Left lung (tissue), 10 donors: ENCODE results near the gene PCGF3. TPM values are rescaled to one million over a fixed set of nuclear protein-coding genes. Genes with fewer than 3 reads are reported as not detected.
A peak's percentile ranks its signal among the peaks of the same experiment; 100 is the strongest.

Experiments
- ATAC-seq: fragments of 200-7000 bp; cut with Tn5 transposase; one replicate; pipeline ENCODE4 v1.9.1; 2020; ENCODE audit warnings: moderate library complexity
- DNase-seq, 4 donors: peaks; one replicate each; pipeline ENCODE4 v3.0.0-alpha.2; 2013 to 2020
- H3K27ac ChIP-seq, 2 donors: fragments of 200-600 bp; sonication (generic) in 1 of 2; one replicate each; pipeline versions ENCODE4 v1.5.0 to v1.8.0; 2020 to 2021
- H3K27me3 ChIP-seq, 2 donors: fragments of 200-600 bp; sonication (generic) in 1 of 2; one replicate each; pipeline versions ENCODE4 v1.5.0 to v1.8.0; 2020 to 2021
- H3K36me3 ChIP-seq, 2 donors: fragments of 200-600 bp; sonication (generic) in 1 of 2; one replicate each; pipeline versions ENCODE4 v1.5.0 to v1.8.0; 2020 to 2021
- H3K4me1 ChIP-seq, 2 donors: fragments of 200-600 bp; one replicate each; pipeline ENCODE4 v1.8.0; 2021
- H3K4me3 ChIP-seq, 2 donors: fragments of 200-600 bp; sonication (generic) in 1 of 2; one replicate each; pipeline versions ENCODE4 v1.5.0 to v1.8.0; 2020 to 2021; ENCODE audit warnings: mild to moderate bottlenecking in 1 of 2
- H3K9me3 ChIP-seq, 2 donors: fragments of 200-600 bp; sonication (generic) in 1 of 2; one replicate each; pipeline versions ENCODE4 v1.5.0 to v1.8.0; 2020 to 2021
- CTCF ChIP-seq, 2 donors: fragments of 200-600 bp; sonication (generic) in 1 of 2; IDR thresholded peaks; one replicate each; pipeline versions ENCODE4 v1.5.0 to v1.8.0; 2021; ENCODE audit warnings: antibody characterized with exemption in 2 of 2
- intact Hi-C, 2 donors: fragments of 100-400 bp; cut with DNase I; formaldehyde crosslinking; loops; one replicate each; pipeline versions ENCODE4 v1.11.2 to v1.14.2; 2022
- polyA plus RNA-seq, 6 donors: library from polyadenylated mRNA; unstranded; fragments of 120-200 nt; gene quantifications; one replicate each; pipeline ENCODE4 v1.2.1, GENCODE V29; 2013; ENCODE audit not compliant: insufficient read length in 6 of 6
- total RNA-seq, 2 donors: library from RNA; stranded (reverse); fragmentation: NEBNext Ultra II Directional; extraction: Animal tissue kit (Norgen Biotek cat#: 25700); gene quantifications; one replicate each; pipeline ENCODE4 v1.2.1, GENCODE V29; 2021
- donor health status: DM: no; HTN: yes; CAD: no.
- donor health status: DM: no; HTN: no; CAD: no.

PCGF3 gene
- total and polyA plus RNA-seq, 8 donors: 43.7 to 110 (median 88.7) TPM

GRCh38 chr4:720111-720860 is 14.7 kb downstream of the PCGF3 start:
- DNase-seq: no peak
- peak overlapping the region in 1 of 2 donors; percentile 46 for H3K27ac ChIP-seq

GRCh38 chr4:721261-722168 is 15.9 kb downstream of the PCGF3 start:
- intact Hi-C loops: no loop called here
- H3K27me3 ChIP-seq: no peaks in the 10 kb centered on the region
- peak; percentile 9 for ATAC-seq
- H3K9me3 ChIP-seq: no peaks in the 10 kb centered on the region
- peaks cover 8 to 23% of the 10 kb centered on the region in 2 donors for H3K4me1 ChIP-seq
- TF ChIP-seq CTCF (IDR thresholded peaks at IDR 0.05): no peak
- H3K36me3 ChIP-seq: peaks cover 0 to 15% of the 10 kb centered on the region in 2 donors
- no peak overlapping the region for H3K4me3 ChIP-seq
- peak in 2 of 4 donors; percentile 48 to 74 for DNase-seq
- peak overlapping the region in 1 of 2 donors; percentile 46 for H3K27ac ChIP-seq

More at GRCh38 chr4:720111-720860, 14.7 kb downstream of the PCGF3 start:
- H3K4me1 ChIP-seq: peaks cover 8 to 13% of the 10 kb centered on the region in 2 donors
- intact Hi-C loops: no loop called here
- ATAC-seq: no peak
- no peaks in the 10 kb centered on the region for H3K9me3 ChIP-seq
- H3K27me3 ChIP-seq: no peaks in the 10 kb centered on the region
- peaks cover 0 to 15% of the 10 kb centered on the region in 2 donors for H3K36me3 ChIP-seq
- TF ChIP-seq CTCF (IDR thresholded peaks at IDR 0.05): no peak
- no peak overlapping the region for H3K4me3 ChIP-seq

GRCh38 chr4:722169-722725 is 16.6 kb downstream of the PCGF3 start:
- peak in 1 of 4 donors; percentile 57 for DNase-seq
- Histone ChIP-seq H3K27me3 (no peaks in the 10 kb centered on the region), H3K4me3 (no peak overlapping the region), H3K27ac (no peak overlapping the region), H3K4me1 (peaks cover 8 to 27% of the 10 kb centered on the region in 2 donors), H3K36me3 (peaks cover 0 to 15% of the 10 kb centered on the region in 2 donors), H3K9me3 (no peaks in the 10 kb centered on the region)
- ATAC-seq: no peak
- TF ChIP-seq CTCF (IDR thresholded peaks at IDR 0.05): no peak
- intact Hi-C loops: no loop called here

GRCh38 chr4:722851-723360 is 17.3 kb downstream of the PCGF3 start:
- Histone ChIP-seq H3K27me3 (no peaks in the 10 kb centered on the region), H3K27ac (no peak overlapping the region), H3K9me3 (no peaks in the 10 kb centered on the region), H3K36me3 (peaks cover 0 to 15% of the 10 kb centered on the region in 2 donors), H3K4me3 (no peak overlapping the region), H3K4me1 (peaks cover 8 to 31% of the 10 kb centered on the region in 2 donors)
- no peak for DNase-seq
- intact Hi-C loops: no loop called here
- no peak for TF ChIP-seq CTCF (IDR thresholded peaks at IDR 0.05)
- ATAC-seq: no peak
